Duodenal mucosa (tissue), 2 donors: Measurements from ENCODE around the gene CAMKMT.

ENCODE experiments used
- H3K27ac ChIP-seq: one replicate; pipeline ENCODE4 v1.7.0; 2013; ENCODE audit warnings: low read depth, low read length
- H3K27me3 ChIP-seq, 2 donors: one replicate each; pipeline ENCODE4 v1.7.0; 2013; ENCODE audit warnings: low read length in 2 of 2, control low read depth in 1 of 2; ENCODE audit not compliant: insufficient read depth in 2 of 2, control insufficient read depth in 1 of 2
- H3K36me3 ChIP-seq, 2 donors: one replicate each; pipeline ENCODE4 v1.7.0; 2013; ENCODE audit warnings: low read length in 2 of 2, control low read depth in 1 of 2; ENCODE audit not compliant: insufficient read depth in 2 of 2, control insufficient read depth in 1 of 2
- H3K4me1 ChIP-seq, 2 donors: one replicate each; pipeline ENCODE4 v1.7.0; 2013; ENCODE audit warnings: low read length in 2 of 2, control low read depth in 1 of 2; ENCODE audit not compliant: insufficient read depth in 2 of 2, control insufficient read depth in 1 of 2
- H3K4me3 ChIP-seq, 2 donors: one replicate each; pipeline ENCODE4 v1.7.0; 2013; ENCODE audit warnings: low read length in 2 of 2, low read depth in 1 of 2
- H3K9ac ChIP-seq, 2 donors: one replicate each; pipeline ENCODE4 v1.7.0; 2013; ENCODE audit warnings: low read length in 2 of 2, low read depth in 1 of 2
- H3K9me3 ChIP-seq, 2 donors: one replicate each; pipeline ENCODE4 v1.7.0; 2013; ENCODE audit warnings: low read length in 2 of 2, control low read depth in 1 of 2; ENCODE audit not compliant: control insufficient read depth in 1 of 2

CAMKMT gene

DNA sequence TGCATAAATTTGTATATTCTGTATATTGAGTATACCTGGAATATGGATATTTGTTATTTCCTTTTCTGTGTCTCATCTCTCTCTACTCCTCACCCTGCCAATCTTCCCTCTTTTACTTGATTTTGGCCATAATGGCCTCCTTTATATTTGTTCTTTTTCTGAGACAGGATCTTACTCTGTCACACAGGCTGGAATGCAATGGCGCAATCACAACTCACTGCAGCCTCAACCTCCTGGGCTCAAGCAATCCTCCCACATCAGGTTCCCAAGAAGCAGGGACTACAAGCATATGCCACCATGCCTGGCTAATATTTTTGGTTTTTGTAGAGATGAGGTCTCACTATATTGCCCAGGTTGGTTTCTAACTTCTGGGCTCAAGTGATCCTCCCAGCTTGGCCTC is 30.9 kb upstream of the CAMKMT start:
- Histone ChIP-seq H3K36me3 (peaks cover 27 to 43% of the 10 kb centered on the region in 2 donors), H3K9me3 (no peaks in the 10 kb centered on the region), H3K4me3 (no peak overlapping the region), H3K9ac (no peak overlapping the region), H3K4me1 (no peaks in the 10 kb centered on the region), H3K27ac (no peak overlapping the region), H3K27me3 (no peaks in the 10 kb centered on the region)

DNA sequence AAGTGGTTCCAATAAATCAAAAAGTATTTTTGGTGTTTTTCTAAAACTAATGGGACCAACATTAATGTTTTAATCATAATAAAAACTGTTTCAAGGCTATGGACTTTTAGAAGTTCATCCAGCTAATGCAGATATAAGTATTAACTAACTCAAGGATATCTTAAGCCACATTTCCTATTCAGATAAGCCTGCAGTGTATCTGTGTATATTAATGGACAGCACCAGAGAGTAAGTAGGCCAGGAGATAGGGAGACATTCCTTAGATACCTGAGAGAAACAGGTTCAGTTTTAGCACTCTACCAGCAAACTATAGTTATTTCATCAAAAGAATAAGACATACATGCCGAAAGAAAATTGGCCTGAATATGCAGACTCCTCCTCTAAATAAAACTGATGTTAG is 27.8 kb upstream of the CAMKMT start:
- no peaks in the 10 kb centered on the region for H3K27me3 ChIP-seq
- no peak overlapping the region for H3K4me3 ChIP-seq
- H3K9me3 ChIP-seq: no peaks in the 10 kb centered on the region
- H3K4me1 ChIP-seq: no peaks in the 10 kb centered on the region
- peaks cover 29 to 42% of the 10 kb centered on the region in 2 donors for H3K36me3 ChIP-seq
- no peak overlapping the region for H3K9ac ChIP-seq
- H3K27ac ChIP-seq: no peak overlapping the region

DNA sequence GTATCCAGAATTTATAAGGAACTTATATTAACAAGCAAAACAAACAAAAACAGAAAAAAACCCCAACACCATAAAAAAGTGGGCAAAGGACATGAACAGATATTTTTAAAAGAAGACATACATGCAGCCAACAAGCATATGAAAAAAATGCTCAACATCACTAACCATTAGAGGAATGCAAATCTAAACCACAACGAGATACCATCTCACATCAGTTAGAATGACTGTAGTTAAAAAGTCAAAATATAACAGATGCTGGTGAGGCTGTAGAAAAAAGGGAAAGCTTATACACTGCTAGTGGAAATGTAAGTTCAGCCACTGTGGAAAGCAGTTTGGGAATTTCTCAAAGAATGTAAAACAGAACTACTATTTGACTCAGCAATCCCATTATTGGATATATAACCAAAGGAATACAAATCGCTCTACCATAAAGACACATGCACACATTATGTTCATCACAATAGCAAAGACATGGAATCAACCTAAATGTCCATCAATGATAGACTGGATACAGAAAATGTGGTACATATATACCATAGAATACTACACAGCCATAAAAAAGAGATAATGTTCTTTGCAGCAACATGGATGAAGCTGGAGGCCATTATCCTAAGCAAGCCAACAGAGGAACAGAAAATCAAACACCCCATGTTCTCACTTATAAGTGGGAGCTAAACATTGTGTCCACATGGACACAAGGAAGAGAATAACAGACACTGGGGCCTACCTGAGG is 25.8 kb upstream of the CAMKMT start:
- Histone ChIP-seq H3K27me3 (no peaks in the 10 kb centered on the region), H3K27ac (no peak overlapping the region), H3K9ac (no peak overlapping the region), H3K4me3 (no peak overlapping the region), H3K9me3 (no peaks in the 10 kb centered on the region), H3K36me3 (peaks cover 32 to 33% of the 10 kb centered on the region in 2 donors), H3K4me1 (no peaks in the 10 kb centered on the region)

DNA sequence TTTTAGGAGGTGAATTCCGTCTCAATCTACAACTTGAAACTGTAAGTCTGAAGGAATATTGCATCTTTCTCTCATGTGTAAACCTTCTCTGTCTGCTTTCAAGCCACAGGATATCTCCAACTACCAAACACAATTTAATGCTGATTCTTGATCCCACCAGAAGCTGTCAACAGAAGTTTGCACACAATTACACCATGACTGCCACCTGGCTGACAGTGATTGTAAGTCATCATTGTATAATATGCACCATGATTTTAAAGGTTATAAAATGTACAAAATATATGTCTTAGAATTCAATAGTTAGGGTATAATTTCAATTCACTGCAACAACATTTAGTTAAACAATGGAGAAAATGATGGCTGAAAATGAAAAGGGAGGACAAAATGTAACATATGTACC is 18.9 kb upstream of the CAMKMT start:
- no peak overlapping the region for H3K4me3 ChIP-seq
- peaks cover 24 to 30% of the 10 kb centered on the region in 2 donors for H3K36me3 ChIP-seq

DNA sequence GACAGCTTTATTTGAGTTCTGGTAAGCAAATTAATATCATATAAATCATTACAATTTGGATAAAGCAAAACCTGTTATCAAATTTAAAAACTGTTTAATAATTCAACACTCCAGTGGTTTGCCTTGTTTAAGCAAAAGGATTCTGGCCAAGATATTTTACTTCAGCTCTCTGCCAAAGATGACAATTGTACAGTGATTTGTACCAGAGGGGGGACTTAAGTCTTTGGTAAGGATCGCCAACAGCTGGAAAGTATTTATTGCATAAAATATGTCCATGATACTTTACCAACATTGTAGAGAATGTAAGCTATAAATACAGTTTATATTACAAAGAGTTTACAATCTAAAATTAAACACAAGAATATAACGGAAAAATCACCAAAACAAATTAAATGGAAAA is 14.2 kb upstream of the CAMKMT start:
- Histone ChIP-seq H3K4me1 (peaks cover 5 to 10% of the 10 kb centered on the region in 2 donors), H3K36me3 (peaks cover 12 to 15% of the 10 kb centered on the region in 2 donors), H3K9ac (no peak overlapping the region), H3K27ac (no peak overlapping the region), H3K9me3 (no peaks in the 10 kb centered on the region), H3K27me3 (no peaks in the 10 kb centered on the region), H3K4me3 (no peak overlapping the region)

More for the DNA sequence above, 18.9 kb upstream of the CAMKMT start:
- Histone ChIP-seq H3K27ac (no peak overlapping the region), H3K9me3 (no peaks in the 10 kb centered on the region), H3K9ac (no peak overlapping the region), H3K27me3 (no peaks in the 10 kb centered on the region), H3K4me1 (peaks cover 5 to 6% of the 10 kb centered on the region in 2 donors)

DNA sequence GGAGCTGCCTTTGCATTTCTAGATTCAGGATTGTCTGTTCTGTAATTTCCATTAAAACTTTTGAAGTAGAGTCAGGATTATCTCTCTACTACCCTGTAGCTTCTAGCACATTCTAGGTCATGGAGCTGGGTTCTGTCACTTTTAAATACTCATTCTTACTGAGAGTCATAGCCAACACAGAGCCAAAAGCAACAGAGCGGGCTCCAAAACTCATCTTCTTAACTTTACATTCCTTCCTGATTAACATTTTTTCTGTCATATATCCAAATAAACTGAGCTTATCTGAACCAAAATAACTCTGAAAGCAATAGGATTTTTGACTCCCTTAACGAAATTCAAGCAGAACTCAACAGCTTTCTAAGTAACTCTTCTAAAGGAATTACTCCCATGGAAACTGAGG is 13.3 kb upstream of the CAMKMT start:
- H3K36me3 ChIP-seq: peaks cover 6% of the 10 kb centered on the region in 2 donors
- no peaks in the 10 kb centered on the region for H3K27me3 ChIP-seq
- no peaks in the 10 kb centered on the region for H3K9me3 ChIP-seq
- H3K4me3 ChIP-seq: no peak overlapping the region
- peaks cover 5 to 10% of the 10 kb centered on the region in 2 donors for H3K4me1 ChIP-seq
- H3K9ac ChIP-seq: no peak overlapping the region
- H3K27ac ChIP-seq: no peak overlapping the region

DNA sequence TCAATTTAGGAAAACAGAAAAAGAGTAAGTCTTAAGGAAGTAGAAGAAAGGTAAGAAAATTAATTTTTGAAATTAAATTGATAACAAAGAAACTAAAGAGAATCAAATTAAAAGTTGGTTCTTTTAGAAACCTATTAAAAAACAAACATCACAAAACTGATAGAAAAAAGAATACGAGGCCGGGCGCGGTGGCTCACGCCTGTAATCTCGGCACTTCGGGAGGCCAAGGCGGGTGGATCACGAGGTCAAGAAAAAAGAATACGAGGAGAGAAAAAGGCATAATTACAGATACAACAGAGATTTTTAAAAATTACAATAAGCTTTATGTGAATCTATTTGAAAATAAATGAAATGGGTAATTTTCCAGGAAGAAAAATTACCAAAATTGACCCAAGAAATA is 12.2 kb upstream of the CAMKMT start:
- Histone ChIP-seq H3K9me3 (no peaks in the 10 kb centered on the region), H3K27ac (no peak overlapping the region), H3K9ac (no peak overlapping the region), H3K27me3 (no peaks in the 10 kb centered on the region), H3K4me3 (no peak overlapping the region), H3K4me1 (peaks cover 5 to 10% of the 10 kb centered on the region in 2 donors), H3K36me3 (peaks cover 3 to 4% of the 10 kb centered on the region in 2 donors)

DNA sequence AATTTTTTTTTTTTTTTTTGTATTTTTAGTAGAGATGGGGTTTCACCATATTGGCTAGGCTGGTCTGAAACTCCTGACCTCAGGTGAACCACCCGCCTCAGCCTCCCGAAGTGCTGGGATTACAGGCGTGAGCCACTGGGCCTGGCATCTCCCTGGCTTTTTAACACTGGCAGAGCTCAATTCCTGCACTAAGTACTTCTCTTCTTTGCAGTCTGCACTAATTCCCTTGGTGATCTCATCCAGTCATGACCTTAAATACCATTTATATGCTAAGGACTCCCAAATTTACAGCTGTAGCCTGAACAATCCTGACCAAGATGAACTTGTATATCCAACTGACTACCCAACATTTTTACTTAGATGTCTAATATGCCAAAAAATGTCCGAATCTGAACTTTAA is 10.7 kb upstream of the CAMKMT start:
- no peak overlapping the region for H3K27ac ChIP-seq
- peaks cover 5 to 10% of the 10 kb centered on the region in 2 donors for H3K4me1 ChIP-seq
- no peaks in the 10 kb centered on the region for H3K36me3 ChIP-seq
- H3K9me3 ChIP-seq: no peaks in the 10 kb centered on the region
- no peaks in the 10 kb centered on the region for H3K27me3 ChIP-seq
- H3K9ac ChIP-seq: no peak overlapping the region
- no peak overlapping the region for H3K4me3 ChIP-seq

DNA sequence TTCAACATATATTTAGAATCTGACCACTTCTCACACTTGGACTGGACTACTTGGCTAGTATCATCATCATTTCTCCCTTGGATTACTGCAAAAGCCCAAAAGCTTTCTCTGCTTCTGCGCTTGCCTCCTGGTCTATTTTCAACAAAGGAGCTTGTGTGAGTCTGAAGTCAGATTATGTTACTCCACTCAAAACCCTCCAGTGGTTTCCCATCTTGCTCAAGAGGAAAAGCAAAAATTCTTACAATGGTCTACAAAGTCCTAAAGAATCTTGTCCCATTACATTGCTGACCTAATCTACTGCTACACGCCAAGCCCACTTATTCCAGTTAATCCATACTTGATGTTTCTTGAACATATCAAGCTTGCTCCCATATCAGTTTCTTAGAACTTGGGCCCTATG is 10.1 kb upstream of the CAMKMT start:
- H3K4me3 ChIP-seq: no peak overlapping the region
- H3K27me3 ChIP-seq: no peaks in the 10 kb centered on the region
- peaks cover 5 to 10% of the 10 kb centered on the region in 2 donors for H3K4me1 ChIP-seq
- no peak overlapping the region for H3K9ac ChIP-seq
- no peaks in the 10 kb centered on the region for H3K36me3 ChIP-seq
- no peaks in the 10 kb centered on the region for H3K9me3 ChIP-seq
- H3K27ac ChIP-seq: no peak overlapping the region

DNA sequence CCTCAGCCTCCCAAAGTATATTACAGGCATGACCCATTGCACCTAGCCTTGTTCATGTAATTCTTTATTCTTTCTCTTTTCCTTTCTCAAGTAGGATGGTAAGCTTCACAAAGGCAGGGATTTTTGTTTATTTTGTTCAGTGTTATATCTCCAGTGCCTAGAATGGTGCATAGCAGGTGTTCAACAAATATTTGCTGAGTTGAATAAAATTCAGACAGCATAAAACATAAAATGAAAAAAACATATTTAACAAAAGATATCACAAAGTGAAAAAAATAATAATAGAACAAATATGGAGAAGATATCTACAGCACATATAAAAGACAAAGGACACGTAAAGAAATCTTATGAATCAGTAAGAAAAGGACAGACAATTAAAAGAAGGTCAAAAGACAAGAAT is 9.2 kb upstream of the CAMKMT start:
- no peaks in the 10 kb centered on the region for H3K36me3 ChIP-seq
- peaks cover 3 to 7% of the 10 kb centered on the region in 2 donors for H3K4me1 ChIP-seq
- H3K9me3 ChIP-seq: no peaks in the 10 kb centered on the region
- no peak overlapping the region for H3K27ac ChIP-seq
- no peaks in the 10 kb centered on the region for H3K27me3 ChIP-seq
- no peak overlapping the region for H3K4me3 ChIP-seq
- H3K9ac ChIP-seq: no peak overlapping the region
